KMS-11 (cell line): ENCODE measurements around the gene TMEM182.

Experiments
- H2AFZ ChIP-seq: fragments of 200-600 bp; sonication (generic); 2 replicates; pipeline ENCODE4 v1.6.1; 2016; ENCODE audit warnings: antibody characterized with exemption, mixed run types, low read depth
- H3K27ac ChIP-seq: fragments of 200-600 bp; sonication (generic); 2 replicates; pipeline ENCODE4 v1.6.1; 2016; ENCODE audit warnings: mild to moderate bottlenecking, mixed run types
- H3K27me3 ChIP-seq: fragments of 200-600 bp; sonication (generic); 2 replicates; pipeline ENCODE4 v1.6.1; 2017; ENCODE audit warnings: mild to moderate bottlenecking, low read depth, mixed run types, moderate library complexity; ENCODE audit not compliant: insufficient read depth
- H3K36me3 ChIP-seq: fragments of 200-600 bp; sonication (generic); 2 replicates; pipeline ENCODE4 v1.6.1; 2017; ENCODE audit warnings: mild to moderate bottlenecking, mixed run types; ENCODE audit not compliant: insufficient read depth
- H3K4me1 ChIP-seq: fragments of 200-600 bp; sonication (generic); 2 replicates; pipeline ENCODE4 v1.6.1; 2016; ENCODE audit warnings: mild to moderate bottlenecking, low read depth, mixed run types; ENCODE audit not compliant: poor library complexity, severe bottlenecking
- H3K4me2 ChIP-seq: fragments of 200-600 bp; sonication (generic); 2 replicates; pipeline ENCODE4 v1.7.0; 2016; ENCODE audit warnings: mild to moderate bottlenecking, mixed run types
- H3K4me3 ChIP-seq: fragments of 200-600 bp; sonication (generic); IDR thresholded peaks from 2 replicates; pipeline ENCODE4 v1.6.1; 2017; ENCODE audit warnings: low read depth, low read length, mixed read lengths; ENCODE audit not compliant: insufficient read depth
- H3K79me2 ChIP-seq: fragments of 200-600 bp; sonication (generic); 2 replicates; pipeline ENCODE4 v1.6.1; 2016; ENCODE audit warnings: low read depth, mixed run types; ENCODE audit not compliant: insufficient read depth
- H3K9ac ChIP-seq: fragments of 200-600 bp; sonication (generic); 2 replicates; pipeline ENCODE4 v1.6.1; 2016; ENCODE audit warnings: mild to moderate bottlenecking, mixed run types
- H4K20me1 ChIP-seq: fragments of 200-600 bp; sonication (generic); 2 replicates; pipeline ENCODE4 v1.6.1; 2016; ENCODE audit warnings: mild to moderate bottlenecking, mixed run types; ENCODE audit not compliant: insufficient read depth
- CTCF ChIP-seq: fragments of 200-600 bp; sonication (generic); conservative IDR thresholded peaks from 2 replicates; pipeline ENCODE4 v1.6.1; 2017; ENCODE audit warnings: low read depth, mild to moderate bottlenecking, antibody characterized with exemption, low read length, moderate library complexity, mixed read lengths

Gene TMEM182

GRCh38 chr2:102761763-102762162 is at the start of gene TMEM182:
TMEM182 (plus strand) TSS chr2:102762031; CDS start chr2:102762218, 187 bp downstream.
- Histone ChIP-seq H4K20me1 (no peaks in the 10 kb centered on the region), H3K4me3 (no peak within 1 kb of the TSS), H2AFZ (no peak within 1 kb of the TSS), H3K27me3 (no peaks in the 10 kb centered on the region), H3K4me2 (no peak within 1 kb of the TSS), H3K9ac (no peak within 1 kb of the TSS), H3K4me1 (no peaks in the 10 kb centered on the region), H3K27ac (no peak within 1 kb of the TSS), H3K36me3 (no peaks in the 10 kb centered on the region), H3K79me2 (no peaks in the 10 kb centered on the region)
- no peak for TF ChIP-seq CTCF

- H2AFZ ChIP-seq, result no peak overlapping the region
- H3K27me3 ChIP-seq, result no peaks in the 10 kb centered on the region
- H3K79me2 ChIP-seq, result no peaks in the 10 kb centered on the region
- no peak overlapping the region for H3K4me3 ChIP-seq
- H3K9ac ChIP-seq, result no peak overlapping the region
- H3K4me2 ChIP-seq, result no peak overlapping the region
- H3K27ac ChIP-seq, result no peak overlapping the region
- H4K20me1 ChIP-seq, result no peaks in the 10 kb centered on the region
- no peaks in the 10 kb centered on the region for H3K36me3 ChIP-seq
- no peak for TF ChIP-seq CTCF
- H3K4me1 ChIP-seq, result no peaks in the 10 kb centered on the region
Measured at GRCh38 chr2:102717308-102718018, 44.4 kb upstream of the TMEM182 start.

- no peak overlapping the region for H2AFZ ChIP-seq
- no peaks in the 10 kb centered on the region for H3K4me1 ChIP-seq
- H3K36me3 ChIP-seq, result no peaks in the 10 kb centered on the region
- H3K4me2 ChIP-seq, result no peak overlapping the region
- H3K27me3 ChIP-seq, result no peaks in the 10 kb centered on the region
- no peaks in the 10 kb centered on the region for H3K79me2 ChIP-seq
- no peak for TF ChIP-seq CTCF
- no peak overlapping the region for H3K9ac ChIP-seq
- H3K27ac ChIP-seq, result no peak overlapping the region
- no peak overlapping the region for H3K4me3 ChIP-seq
- no peaks in the 10 kb centered on the region for H4K20me1 ChIP-seq
Measured at GRCh38 chr2:102718387-102719316, 43.2 kb upstream of the TMEM182 start.

- Histone ChIP-seq H3K4me1 (no peaks in the 10 kb centered on the region), H3K79me2 (no peaks in the 10 kb centered on the region), H3K4me2 (no peak overlapping the region), H3K27me3 (no peaks in the 10 kb centered on the region), H3K27ac (no peak overlapping the region), H3K9ac (no peak overlapping the region), H2AFZ (no peak overlapping the region), H3K4me3 (no peak overlapping the region), H4K20me1 (no peaks in the 10 kb centered on the region), H3K36me3 (no peaks in the 10 kb centered on the region)
- TF ChIP-seq CTCF, result no peak
Measured at GRCh38 chr2:102724016-102724490, 37.8 kb upstream of the TMEM182 start.
